H1 (cell line): Measurements from ENCODE around the gene PRKCZ. TPM values are rescaled to one million over a fixed set of nuclear protein-coding genes. Genes with fewer than 3 reads are reported as not detected.

Experiments
- CTCF ChIA-PET: fragments of 300-600 bp; sonication (Branson Sonifier 250); formaldehyde crosslinking; loops from one replicate; lab custom pipeline; 2021; ENCODE audit not compliant: partially characterized antibody; lab: Charles Lee
- POLR2A ChIA-PET: fragments of 300-600 bp; sonication (Branson Sonifier 250); formaldehyde crosslinking; loops from one replicate; lab custom pipeline; 2021; ENCODE audit warnings: inconsistent platforms; ENCODE audit not compliant: partially characterized antibody; lab: Charles Lee
- DNase-seq, 2 experiments: peaks; one replicate each; pipeline versions ENCODE4 v3.0.0 to v3.0.0-alpha.2; 2010 to 2022; ENCODE audit warnings: low spot score in 2 of 2, low read depth in 1 of 2, mixed read lengths in 1 of 2
- FAIRE-seq: peaks from 2 replicates; lab custom pipeline; 2011; peaks lifted over from hg19 to GRCh38; lab: Jason Lieb, UNC
- H2AFZ ChIP-seq: 2 replicates; pipeline ENCODE4 v1.8.1; 2012; ENCODE audit warnings: low read length, inconsistent platforms
- H2AK5ac ChIP-seq: 2 replicates; pipeline ENCODE4 v1.6.1; 2013; ENCODE audit warnings: low read depth, low read length
- H2BK120ac ChIP-seq: replicated peaks from 2 replicates; pipeline ENCODE3; 2013; ENCODE audit warnings: low read depth, low read length, inconsistent platforms
- H2BK12ac ChIP-seq: 2 replicates; pipeline ENCODE4 v1.6.1; 2013; ENCODE audit warnings: low read depth, low read length
- H2BK15ac ChIP-seq: 2 replicates; pipeline ENCODE4 v1.6.1; 2013; ENCODE audit warnings: low read length
- H2BK20ac ChIP-seq: 2 replicates; pipeline ENCODE4 v1.6.1; 2013; ENCODE audit warnings: low read length
- H2BK5ac ChIP-seq: 2 replicates; pipeline ENCODE4 v1.6.1; 2013; ENCODE audit warnings: low read depth, low read length
- H3K14ac ChIP-seq: 2 replicates; pipeline ENCODE4 v1.6.1; 2013; ENCODE audit warnings: inconsistent platforms; ENCODE audit not compliant: insufficient read length
- H3K18ac ChIP-seq: 2 replicates; pipeline ENCODE4 v1.6.1; 2013; ENCODE audit warnings: low read length; ENCODE audit errors: extremely low read depth
- H3K23ac ChIP-seq: 2 replicates; pipeline ENCODE4 v1.6.1; 2013; ENCODE audit warnings: inconsistent platforms; ENCODE audit not compliant: insufficient read length
- H3K23me2 ChIP-seq: 2 replicates; pipeline ENCODE4 v1.6.1; 2013; ENCODE audit warnings: low read depth, low read length
- H3K27ac ChIP-seq: 2 replicates; pipeline ENCODE4 v1.6.1; 2011; ENCODE audit warnings: low read depth, low read length, inconsistent platforms
- H3K27me3 ChIP-seq, 4 experiments: replicated peaks in 1 of 4; 1 replicate in 1 of 4; 2 replicates in 3 of 4; pipeline versions ENCODE4 v1.6.1 to v1.8.1; 2011 to 2013; ENCODE audit warnings: low read length in 3 of 4, mild to moderate bottlenecking in 3 of 4, inconsistent platforms in 2 of 4, mixed read lengths in 2 of 4, moderate library complexity in 1 of 4; ENCODE audit not compliant: control insufficient read depth in 3 of 4, insufficient read depth in 3 of 4; ENCODE audit errors: extremely low read depth in 1 of 4
- H3K36me3 ChIP-seq, 4 experiments: 2 replicates each; pipeline versions ENCODE4 v1.6.1 to v1.8.1; 2011 to 2013; ENCODE audit warnings: mild to moderate bottlenecking in 4 of 4, low read length in 3 of 4, moderate library complexity in 2 of 4, control low read depth in 1 of 4, inconsistent platforms in 1 of 4; ENCODE audit not compliant: insufficient read depth in 4 of 4, control insufficient read depth in 2 of 4
- H3K4ac ChIP-seq: replicated peaks from 2 replicates; pipeline ENCODE3; 2013; ENCODE audit warnings: low read length, low read depth, mixed read lengths, inconsistent platforms; ENCODE audit not compliant: insufficient read length
- H3K4me1 ChIP-seq, 4 experiments: replicated peaks in 1 of 4; 1 replicate in 1 of 4; 2 replicates in 3 of 4; pipeline versions ENCODE4 v1.6.1 to v1.8.1; 2011 to 2013; ENCODE audit warnings: low read length in 3 of 4, inconsistent platforms in 2 of 4, mixed read lengths in 1 of 4; ENCODE audit not compliant: insufficient read depth in 4 of 4, control insufficient read depth in 3 of 4
- H3K4me2 ChIP-seq, 2 experiments: 2 replicates each; pipeline versions ENCODE4 v1.6.1 to v1.8.1; 2011 to 2013; ENCODE audit warnings: low read depth in 2 of 2, low read length in 2 of 2, control low read depth in 1 of 2, inconsistent platforms in 1 of 2, mild to moderate bottlenecking in 1 of 2; ENCODE audit not compliant: insufficient read depth in 1 of 2
- H3K4me3 ChIP-seq, 4 experiments: fragments of 200-600, 300-600 bp in 1 of 4; sonication (generic), shearing (Covaris generic), sonication (Bioruptor Twin) in 1 of 4; 2 replicates each; pipeline versions ENCODE4 v1.5.1 to v1.8.1; 2011 to 2016; ENCODE audit warnings: low read length in 4 of 4, low read depth in 3 of 4, control low read depth in 2 of 4, inconsistent platforms in 2 of 4, mild to moderate bottlenecking in 2 of 4, mixed read lengths in 1 of 4, moderate library complexity in 1 of 4; ENCODE audit not compliant: insufficient read depth in 2 of 4; ENCODE audit errors: extremely low read depth in 1 of 4
- H3K56ac ChIP-seq: replicated peaks from 2 replicates; pipeline ENCODE3; 2013; ENCODE audit warnings: low read depth, mild to moderate bottlenecking, mixed read lengths, low read length, inconsistent platforms; ENCODE audit not compliant: insufficient read length
- H3K79me1 ChIP-seq: 2 replicates; pipeline ENCODE4 v1.6.1; 2013; ENCODE audit warnings: low read depth, low read length, control low read depth
- H3K79me2 ChIP-seq, 2 experiments: 2 replicates each; pipeline versions ENCODE4 v1.6.1 to v1.8.1; 2012 to 2013; ENCODE audit warnings: low read length in 2 of 2, mild to moderate bottlenecking in 2 of 2, inconsistent platforms in 1 of 2; ENCODE audit not compliant: insufficient read depth in 2 of 2, control insufficient read depth in 1 of 2
- H3K9ac ChIP-seq, 4 experiments: replicated peaks in 1 of 4; 1 replicate in 1 of 4; 2 replicates in 3 of 4; pipeline versions ENCODE4 v1.6.1 to v1.8.1; 2011 to 2013; ENCODE audit warnings: low read depth in 3 of 4, low read length in 3 of 4, control low read depth in 2 of 4, mild to moderate bottlenecking in 2 of 4, moderate library complexity in 2 of 4, inconsistent platforms in 1 of 4; ENCODE audit errors: extremely low read depth in 1 of 4
- H3K9me3 ChIP-seq, 2 experiments: 2 replicates each; pipeline versions ENCODE4 v1.6.1 to v1.8.1; 2012 to 2013; ENCODE audit warnings: mild to moderate bottlenecking in 2 of 2, moderate library complexity in 2 of 2, control low read depth in 1 of 2, inconsistent platforms in 1 of 2, low read depth in 1 of 2, low read length in 1 of 2, mixed read lengths in 1 of 2; ENCODE audit not compliant: insufficient read depth in 2 of 2
- H4K20me1 ChIP-seq, 2 experiments: replicated peaks in 1 of 2; 2 replicates each; pipeline versions ENCODE3 to v1.8.1; 2011 to 2013; ENCODE audit warnings: inconsistent platforms in 2 of 2, low read length in 2 of 2, mild to moderate bottlenecking in 1 of 2; ENCODE audit not compliant: insufficient read depth in 2 of 2, control insufficient read depth in 1 of 2
- H4K5ac ChIP-seq: 2 replicates; pipeline ENCODE4 v1.6.1; 2013; ENCODE audit warnings: low read length, low read depth, mixed read lengths, inconsistent platforms; ENCODE audit not compliant: insufficient read length
- H4K8ac ChIP-seq: 2 replicates; pipeline ENCODE4 v1.8.0; 2013; ENCODE audit warnings: mild to moderate bottlenecking, moderate library complexity, low read length, inconsistent platforms; ENCODE audit not compliant: insufficient read depth; ENCODE audit errors: extremely low read depth
- H4K91ac ChIP-seq: replicated peaks from 2 replicates; pipeline ENCODE3; 2013; ENCODE audit warnings: low read length, mixed read lengths, inconsistent platforms; ENCODE audit not compliant: insufficient read length
- CEBPB ChIP-seq: IDR thresholded peaks from 2 replicates; pipeline ENCODE4 v1.6.1; 2012; ENCODE audit warnings: low read depth, low read length
- CHD2 ChIP-seq: IDR thresholded peaks from 2 replicates; pipeline ENCODE4 v1.6.1; 2012; ENCODE audit warnings: low read length, improper control_type of control experiment
- FOSL1 ChIP-seq: IDR thresholded peaks from 2 replicates; pipeline ENCODE4 v1.6.1; 2011; ENCODE audit warnings: mild to moderate bottlenecking, low read depth, low read length, moderate library complexity; ENCODE audit not compliant: insufficient read depth
- JUND ChIP-seq: IDR thresholded peaks from 2 replicates; pipeline ENCODE4 v1.6.1; 2011; ENCODE audit warnings: mild to moderate bottlenecking, improper control_type of control experiment, low read length
- RFX5 ChIP-seq: IDR thresholded peaks from 2 replicates; pipeline ENCODE4 v1.6.1; 2011; ENCODE audit warnings: low read depth, low read length, improper control_type of control experiment, borderline replicate concordance
- RNF2 ChIP-seq: fragments of 200-900, 300-1000 bp; sonication (generic); IDR thresholded peaks from 2 replicates; pipeline ENCODE4 v1.7.1; 2016; ENCODE audit warnings: borderline replicate concordance, low read depth, mild to moderate bottlenecking, antibody characterized with exemption, low read length; ENCODE audit not compliant: poor library complexity, severe bottlenecking; ENCODE audit errors: missing control alignments
- ZNF274 ChIP-seq: IDR thresholded peaks from 2 replicates; pipeline ENCODE4 v1.7.0; 2012; ENCODE audit warnings: low read length, borderline replicate concordance; ENCODE audit errors: extremely low read depth
- WGBS, 2 experiments: shearing (Covaris generic) in 1 of 2; methylation state at CpG; one replicate each; pipeline versions ENCODE4 v1.1.6 to v1.1.7; 2013 to 2015; ENCODE audit warnings: low lambda C conversion rate in 2 of 2, mixed read lengths in 2 of 2, inconsistent platforms in 1 of 2, low coverage in 1 of 2, missing lambda C conversion rate in 1 of 2; ENCODE audit not compliant: insufficient replicate concordance in 2 of 2, insufficient coverage in 1 of 2, insufficient read length in 1 of 2; ENCODE audit errors: extremely low coverage in 1 of 2, missing lambda C conversion rate in 1 of 2; 5-methylcytosine and 5-hydroxymethylcytosine counted together
- polyA plus RNA-seq, 7 experiments: library from polyadenylated mRNA; depleted of rRNA in 3 of 7; stranded (reverse) in 5 of 7; unstranded in 2 of 7; fragments of >200 nt in 5 of 7; fragments of 200-250 nt in 2 of 7; gene quantifications; 1 replicate in 5 of 7; 2 replicates in 1 of 7; 4 replicates in 1 of 7; pipeline versions ENCODE4 v1.2.1 to v1.2.3, GENCODE V29; 2011 to 2013; ENCODE audit warnings: missing spikeins in 2 of 7, mixed read lengths in 2 of 7
- total RNA-seq: library from RNA; stranded (reverse); fragmentation: NEBNext Ultra II Directional; extraction: Animal tissue kit (Norgen Biotek cat#: 25700); gene quantifications from 2 replicates; pipeline ENCODE4 v1.2.1, GENCODE V29; 2021
- TF ChIP-seq, protein P1 (sequence below): IDR thresholded peaks from 2 replicates; pipeline ENCODE4 v1.6.1; 2011; ENCODE audit warnings: low read depth, mild to moderate bottlenecking, low read length; ENCODE audit not compliant: insufficient read depth
- TF ChIP-seq, protein P2 (sequence below): IDR thresholded peaks from 2 replicates; pipeline ENCODE4 v1.6.1; 2011; ENCODE audit warnings: low read length, improper control_type of control experiment

PRKCZ gene
- total and polyA plus RNA-seq, 2 of the 8 experiments (the other 6 are each of a cell fraction or from before 2014, with no cell fraction given) = 37.4 to 45.1 TPM

DNA sequence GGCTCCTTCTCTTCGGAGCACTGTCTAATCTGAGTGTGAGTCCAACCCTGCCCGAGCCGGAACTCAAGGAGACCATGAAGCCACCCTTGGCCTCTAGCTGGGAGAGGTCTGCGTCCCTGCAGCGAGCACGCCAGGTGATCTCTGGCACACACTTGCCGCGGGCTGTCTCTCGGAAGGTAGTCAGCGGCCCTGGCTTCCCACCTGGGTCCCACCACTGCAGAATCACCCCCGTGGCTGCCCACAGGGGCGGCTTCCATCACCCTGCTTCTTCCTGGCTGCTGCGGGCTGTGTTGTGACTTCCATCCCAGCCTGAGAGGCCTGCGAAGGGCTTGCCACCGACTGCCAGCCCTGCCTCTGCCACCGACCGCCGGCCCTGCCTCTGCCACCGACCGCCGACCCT lies 127.3 kb downstream of the PRKCZ start:
- no peak overlapping the region for H3K9ac ChIP-seq
- H3K23ac ChIP-seq = no peak overlapping the region
- no peak overlapping the region for H3K4me2 ChIP-seq
- FAIRE-seq (no peak), DNase-seq (no peak)
- peaks cover 0 to 10% of the 10 kb centered on the region in 2 experiments for H4K20me1 ChIP-seq
- no peak overlapping the region for H3K56ac ChIP-seq
- no peaks in the 10 kb centered on the region for H3K79me1 ChIP-seq
- no peak overlapping the region for H4K5ac ChIP-seq
- H3K23me2 ChIP-seq = no peaks in the 10 kb centered on the region; the same call in 1 of the 2 replicates
- H2BK20ac ChIP-seq = no peak overlapping the region
- H3K79me2 ChIP-seq = no peaks in the 10 kb centered on the region
- H3K4me3 ChIP-seq = no peak overlapping the region
- CTCF ChIA-PET = no interaction called here
- H2BK12ac ChIP-seq = no peak overlapping the region
- H4K8ac ChIP-seq = no peak overlapping the region
- POLR2A ChIA-PET = no interaction called here
- H3K36me3 ChIP-seq = peaks cover 0 to 9% (median 4%) of the 10 kb centered on the region in 4 experiments; a peak in 5 of 8 replicates
- no peaks in the 10 kb centered on the region for H3K9me3 ChIP-seq
- H2BK120ac ChIP-seq = no peak overlapping the region
- no peak overlapping the region for H2BK15ac ChIP-seq
- H2BK5ac ChIP-seq = no peak overlapping the region; the same call in 1 of the 2 replicates
- H3K4ac ChIP-seq = no peak overlapping the region
- H2AFZ ChIP-seq = no peak overlapping the region
- no peak overlapping the region for H3K27ac ChIP-seq
- WGBS, 2 experiments = 97% methylated on average over 15 of the region's 21 CpGs; no CpG with 5 or more reads in 1 of the 2 experiments
- no peak overlapping the region for H3K14ac ChIP-seq
- H3K27me3 ChIP-seq = no peaks in the 10 kb centered on the region
- TF ChIP-seq, protein P1, sequence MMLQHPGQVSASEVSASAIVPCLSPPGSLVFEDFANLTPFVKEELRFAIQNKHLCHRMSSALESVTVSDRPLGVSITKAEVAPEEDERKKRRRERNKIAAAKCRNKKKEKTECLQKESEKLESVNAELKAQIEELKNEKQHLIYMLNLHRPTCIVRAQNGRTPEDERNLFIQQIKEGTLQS = no peak
- no peak for TF ChIP-seq RNF2
- TF ChIP-seq JUND = no peak
- TF ChIP-seq ZNF274 = no peak
- no peak for TF ChIP-seq CHD2
- TF ChIP-seq FOSL1 = no peak
- TF ChIP-seq, protein P2, sequence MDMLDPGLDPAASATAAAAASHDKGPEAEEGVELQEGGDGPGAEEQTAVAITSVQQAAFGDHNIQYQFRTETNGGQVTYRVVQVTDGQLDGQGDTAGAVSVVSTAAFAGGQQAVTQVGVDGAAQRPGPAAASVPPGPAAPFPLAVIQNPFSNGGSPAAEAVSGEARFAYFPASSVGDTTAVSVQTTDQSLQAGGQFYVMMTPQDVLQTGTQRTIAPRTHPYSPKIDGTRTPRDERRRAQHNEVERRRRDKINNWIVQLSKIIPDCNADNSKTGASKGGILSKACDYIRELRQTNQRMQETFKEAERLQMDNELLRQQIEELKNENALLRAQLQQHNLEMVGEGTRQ = no peak
- no peak for TF ChIP-seq CEBPB
- TF ChIP-seq RFX5 = no peak
- no peak overlapping the region for H4K91ac ChIP-seq
- H2AK5ac ChIP-seq = no peak overlapping the region
- H3K18ac ChIP-seq = no peak overlapping the region
- H3K4me1 ChIP-seq = no peaks in the 10 kb centered on the region; a peak in 2 of 7 replicates
